K562 (cell line): ENCODE data around the gene VDAC1. TPM values are rescaled to one million over a fixed set of nuclear protein-coding genes. Genes with fewer than 3 reads are reported as not detected.

Experiments used
- ADNP ChIP-seq: fragments of 200-800 bp; sonication (Bioruptor generic); IDR thresholded peaks from 2 replicates; pipeline ENCODE4 v1.6.1; 2016; ENCODE audit warnings: missing genetic modification characterization, missing compliant biosample characterization
- E2F5 ChIP-seq: sonication (generic); formaldehyde crosslinking; IDR thresholded peaks from 2 replicates; pipeline ENCODE4 v1.8.0; 2022; ENCODE audit warnings: mild to moderate bottlenecking, missing genetic modification reagents
- ELF2 ChIP-seq: fragments of 250-450 bp; sonication (Bioruptor Pico); IDR thresholded peaks from 2 replicates; pipeline ENCODE4 v1.5.0; 2021; ENCODE audit warnings: mild to moderate bottlenecking
- FIP1L1 ChIP-seq: fragments of 200-400 bp; formaldehyde crosslinking; IDR thresholded peaks from 2 replicates; pipeline ENCODE4 v1.6.1; 2018; ENCODE audit warnings: mild to moderate bottlenecking, low read depth, low read length; ENCODE audit not compliant: poor library complexity, severe bottlenecking
- HNRNPL ChIP-seq: fragments of 200-400 bp; formaldehyde crosslinking; IDR thresholded peaks from 2 replicates; pipeline ENCODE4 v1.6.1; 2017; ENCODE audit warnings: low read depth, mild to moderate bottlenecking, low read length
- MCM5 ChIP-seq: fragments of 450-650 bp; IDR thresholded peaks from 2 replicates; pipeline ENCODE4 v1.6.1; 2016; ENCODE audit warnings: low read depth
- MEIS2 ChIP-seq: fragments of 450-650 bp; IDR thresholded peaks from 2 replicates; pipeline ENCODE4 v1.6.1; 2014; ENCODE audit warnings: mild to moderate bottlenecking; ENCODE audit not compliant: partially characterized antibody
- MYC ChIP-seq, 2 experiments: fragments of 250-450 bp in 1 of 2; sonication (Bioruptor Pico) in 1 of 2; IDR thresholded peaks; 2 replicates each; pipeline versions ENCODE4 v1.5.1 to v1.6.1; 2012 to 2021; ENCODE audit warnings: low read depth in 2 of 2, borderline replicate concordance in 1 of 2, improper control_type of control experiment in 1 of 2, low read length in 1 of 2, mild to moderate bottlenecking in 1 of 2, moderate library complexity in 1 of 2
- NELFE ChIP-seq: IDR thresholded peaks from 2 replicates; pipeline ENCODE4 v1.6.1; 2011; ENCODE audit warnings: mild to moderate bottlenecking; ENCODE audit not compliant: insufficient read depth, insufficient read length
- PPARD ChIP-seq: fragments of 250-450 bp; sonication (Bioruptor Pico); IDR thresholded peaks from 2 replicates; pipeline ENCODE4 v1.8.0; 2022; ENCODE audit warnings: inconsistent platforms, mild to moderate bottlenecking, moderate library complexity
- RBBP5 ChIP-seq: fragments of 200-600 bp; sonication (generic); IDR thresholded peaks from 2 replicates; pipeline ENCODE4 v1.6.1; 2012; ENCODE audit warnings: borderline replicate concordance, mild to moderate bottlenecking, low read length, control low read depth, inconsistent platforms; ENCODE audit not compliant: insufficient read depth, poor library complexity, severe bottlenecking
- TRIM25 ChIP-seq: fragments of 450-650 bp; IDR thresholded peaks from 2 replicates; pipeline ENCODE4 v1.7.0; 2016; ENCODE audit warnings: borderline replicate concordance
- ZFX ChIP-seq: sonication (generic); formaldehyde crosslinking; IDR thresholded peaks from 2 replicates; pipeline ENCODE4 v1.8.0; 2022; ENCODE audit warnings: mild to moderate bottlenecking, missing genetic modification reagents, moderate library complexity
- ZKSCAN1 ChIP-seq: fragments of 150-350 bp; IDR thresholded peaks from 2 replicates; pipeline ENCODE4 v1.6.1; 2016; ENCODE audit warnings: low read depth, low read length
- ZNF197 ChIP-seq: fragments of 200-800 bp; sonication (Bioruptor generic); IDR thresholded peaks from 2 replicates; pipeline ENCODE4 v1.6.1; 2016; ENCODE audit warnings: low read depth, missing genetic modification characterization, missing compliant biosample characterization
- ZNF239 ChIP-seq: fragments of 250-450 bp; sonication (Bioruptor Pico); IDR thresholded peaks from 2 replicates; pipeline ENCODE4 v1.4.0; 2020; ENCODE audit warnings: mild to moderate bottlenecking
- ZNF57 ChIP-seq: fragments of 450-650 bp; formaldehyde crosslinking; IDR thresholded peaks from 2 replicates; pipeline ENCODE4 v1.4.0; 2020; ENCODE audit warnings: mild to moderate bottlenecking, moderate library complexity
- polyA plus RNA-seq, 8 experiments: library from polyadenylated mRNA; depleted of rRNA in 4 of 8; stranded (reverse) in 5 of 8; unstranded in 3 of 8; fragments of >200 nt; fragmentation: Nextera tagmentation in 2 of 8; fragmentation: Illumina TruSeq in 1 of 8; extraction: Ambion mirVana in 2 of 8; extraction: Trizol in 1 of 8; gene quantifications; 2 replicates each; pipeline versions ENCODE4 v1.2.1 to v1.2.3, GENCODE V29; 2011 to 2014; ENCODE audit warnings: inconsistent platforms in 1 of 8, missing spikeins in 1 of 8
- total RNA-seq, 7 experiments: library from RNA; depleted of rRNA in 6 of 7; stranded (reverse); fragments of >200 nt in 6 of 7; fragmentation: Illumina TruSeq in 2 of 7; extraction: Trizol in 2 of 7; gene quantifications; 2 replicates each; pipeline versions ENCODE4 v1.2.1 to v1.2.3, GENCODE V29; 2011 to 2021; ENCODE audit warnings: low replicate concordance in 1 of 7
- TF ChIP-seq, protein P1 (sequence below): IDR thresholded peaks from 3 replicates; pipeline ENCODE4 v1.6.1; 2011; ENCODE audit warnings: borderline replicate concordance, mild to moderate bottlenecking; ENCODE audit not compliant: insufficient read length, insufficient read depth
- TF ChIP-seq, protein P2 (sequence below): sonication (generic); formaldehyde crosslinking; IDR thresholded peaks from 2 replicates; pipeline ENCODE4 v1.8.1; 2023; ENCODE audit warnings: mild to moderate bottlenecking, missing genetic modification reagents
- TF ChIP-seq, protein P3 (sequence below): fragments of 250-450 bp; sonication (Bioruptor Pico); IDR thresholded peaks from 2 replicates; pipeline ENCODE4 v1.6.1; 2021; ENCODE audit warnings: mild to moderate bottlenecking

VDAC1 gene
- total and polyA plus RNA-seq, 9 of the 15 experiments (the other 6 are each of a cell fraction or from before 2014, with no cell fraction given) = 168 to 366 (median 293) TPM

DNA sequence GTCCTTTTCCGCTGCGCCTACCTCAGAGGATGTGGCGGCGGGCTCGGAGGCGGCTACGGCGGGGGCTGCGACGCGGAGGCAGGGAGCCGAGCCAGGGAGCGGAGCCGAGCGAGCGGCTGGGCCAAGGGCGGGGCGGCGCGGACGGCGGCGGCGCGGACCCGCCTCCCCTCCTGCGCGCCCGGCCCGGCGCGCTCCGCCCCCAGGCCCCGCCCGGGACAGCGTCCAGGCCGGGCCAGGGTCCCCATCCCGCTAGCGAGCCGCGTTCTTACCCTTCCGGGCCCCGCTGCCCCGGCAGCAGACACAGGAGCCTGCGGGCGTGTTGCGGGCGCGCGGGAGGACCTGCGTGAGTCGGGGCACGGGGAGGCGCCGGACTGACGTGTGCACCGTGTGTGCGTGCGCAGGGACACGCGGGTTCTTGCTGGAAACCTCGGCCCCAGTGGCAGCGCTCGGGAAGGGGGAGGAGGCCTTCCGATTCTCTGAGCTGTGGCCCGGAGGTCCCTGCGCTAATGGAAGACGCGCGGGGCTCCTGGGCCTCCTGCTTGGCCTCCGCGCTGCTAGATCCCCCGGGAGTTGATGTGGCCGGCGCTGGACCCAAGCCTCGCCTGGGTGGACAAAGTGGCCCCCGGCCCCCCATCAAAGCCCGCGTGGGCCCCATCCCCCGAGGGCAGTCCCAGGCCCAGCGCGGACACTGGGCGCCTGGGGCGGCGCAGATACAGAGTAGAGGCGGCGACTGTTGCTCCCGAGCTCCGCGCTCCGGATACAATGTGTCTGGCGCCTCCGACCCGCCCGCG lies at the start of gene VDAC1 (continued):
- TF ChIP-seq TRIM25 (no peak), RBBP5 (peak; percentile 2), FIP1L1 (peak; percentile 36), ZNF239 (no peak), E2F5 (CRISPR knock-in tag) (no peak), ZKSCAN1 (no peak), ZNF57 (CRISPR knock-in tag) (no peak), ELF2 (CRISPR knock-in tag) (no peak), MYC (IDR thresholded peaks at IDR 0.05; ENCODE audit: low read depth, low read length) (0 out of 2 replicates have a peak, but pooled peaks have one; percentile 38), MYC (CRISPR knock-in tag; IDR thresholded peaks at IDR 0.05; ENCODE audit: borderline replicate concordance, low read depth) (peak; percentile 35; the same call in 1 of the 2 replicates), ZNF197 (CRISPR knock-in tag) (no peak), ZFX (CRISPR knock-in tag) (peak; percentile 84), HNRNPL (no peak), MEIS2 (no peak), PPARD (CRISPR knock-in tag) (no peak), ADNP (tag) (no peak), MCM5 (no peak), NELFE (no peak)
- TF ChIP-seq, protein P1, sequence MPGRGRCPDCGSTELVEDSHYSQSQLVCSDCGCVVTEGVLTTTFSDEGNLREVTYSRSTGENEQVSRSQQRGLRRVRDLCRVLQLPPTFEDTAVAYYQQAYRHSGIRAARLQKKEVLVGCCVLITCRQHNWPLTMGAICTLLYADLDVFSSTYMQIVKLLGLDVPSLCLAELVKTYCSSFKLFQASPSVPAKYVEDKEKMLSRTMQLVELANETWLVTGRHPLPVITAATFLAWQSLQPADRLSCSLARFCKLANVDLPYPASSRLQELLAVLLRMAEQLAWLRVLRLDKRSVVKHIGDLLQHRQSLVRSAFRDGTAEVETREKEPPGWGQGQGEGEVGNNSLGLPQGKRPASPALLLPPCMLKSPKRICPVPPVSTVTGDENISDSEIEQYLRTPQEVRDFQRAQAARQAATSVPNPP = no peak
- TF ChIP-seq, protein P2, sequence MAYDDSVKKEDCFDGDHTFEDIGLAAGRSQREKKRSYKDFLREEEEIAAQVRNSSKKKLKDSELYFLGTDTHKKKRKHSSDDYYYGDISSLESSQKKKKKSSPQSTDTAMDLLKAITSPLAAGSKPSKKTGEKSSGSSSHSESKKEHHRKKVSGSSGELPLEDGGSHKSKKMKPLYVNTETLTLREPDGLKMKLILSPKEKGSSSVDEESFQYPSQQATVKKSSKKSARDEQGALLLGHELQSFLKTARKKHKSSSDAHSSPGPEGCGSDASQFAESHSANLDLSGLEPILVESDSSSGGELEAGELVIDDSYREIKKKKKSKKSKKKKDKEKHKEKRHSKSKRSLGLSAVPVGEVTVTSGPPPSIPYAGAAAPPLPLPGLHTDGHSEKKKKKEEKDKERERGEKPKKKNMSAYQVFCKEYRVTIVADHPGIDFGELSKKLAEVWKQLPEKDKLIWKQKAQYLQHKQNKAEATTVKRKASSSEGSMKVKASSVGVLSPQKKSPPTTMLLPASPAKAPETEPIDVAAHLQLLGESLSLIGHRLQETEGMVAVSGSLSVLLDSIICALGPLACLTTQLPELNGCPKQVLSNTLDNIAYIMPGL (CRISPR knock-in tag) = no peak
- TF ChIP-seq, protein P3, sequence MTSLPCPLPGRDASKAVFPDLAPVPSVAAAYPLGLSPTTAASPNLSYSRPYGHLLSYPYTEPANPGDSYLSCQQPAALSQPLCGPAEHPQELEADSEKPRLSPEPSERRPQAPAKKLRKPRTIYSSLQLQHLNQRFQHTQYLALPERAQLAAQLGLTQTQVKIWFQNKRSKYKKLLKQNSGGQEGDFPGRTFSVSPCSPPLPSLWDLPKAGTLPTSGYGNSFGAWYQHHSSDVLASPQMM = no peak
